ENCODE results near the gene DENND4A.

The DENND4A gene

DNA sequence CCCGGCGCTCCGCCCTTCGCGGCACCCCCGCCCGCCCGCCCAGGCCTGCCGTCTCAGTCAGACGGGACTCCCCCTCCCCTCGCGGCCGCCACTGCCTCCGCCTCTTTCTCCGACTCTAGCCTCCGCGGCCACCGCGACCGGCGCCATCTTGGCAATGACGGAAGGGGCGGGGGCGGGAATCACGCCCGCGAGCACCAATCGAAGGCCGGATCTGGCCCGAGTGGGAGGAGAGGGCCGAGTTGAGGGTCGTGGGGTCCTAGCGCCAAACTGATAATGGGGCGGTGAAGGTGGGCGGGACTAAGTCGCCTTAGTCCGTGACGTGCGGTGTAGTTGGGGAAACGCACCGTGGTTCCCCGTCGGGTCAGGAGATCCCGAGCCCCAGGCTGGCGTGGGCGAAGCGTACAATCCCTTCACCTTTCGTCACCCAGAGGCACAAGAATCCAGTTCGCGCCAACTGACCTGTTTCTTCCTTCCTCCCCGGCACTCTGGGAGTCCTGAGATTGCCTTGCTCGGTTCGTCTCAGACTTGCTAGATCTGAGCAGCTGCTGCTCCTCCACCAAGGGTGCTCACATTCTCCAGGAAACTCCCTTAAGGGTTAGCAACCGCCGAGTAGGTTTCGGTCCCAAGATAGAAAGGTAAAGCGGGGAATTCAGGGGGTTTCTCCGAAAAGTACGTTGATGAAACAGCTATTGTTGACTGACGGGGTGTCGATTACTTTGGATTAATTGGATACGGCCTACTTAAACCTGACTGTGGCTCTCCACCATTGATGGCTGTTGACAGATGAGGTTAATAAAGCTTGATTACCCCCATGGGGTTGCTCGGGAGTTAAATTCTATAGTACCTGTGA is at the start of gene DENND4A:
Gene DENND4A, minus strand, starts transcription at position 156 of the 850 bp plus-strand sequence. CDS start 35,843 bp downstream, outside the sequence.
- peak; percentile 97 for DNase-seq (ENCODE audit: low read depth)

- no peak for DNase-seq (ENCODE audit: low read depth)
Observed at GRCh38 chr15:65841121-65841930, 49.2 kb upstream of the DENND4A start.

DNA sequence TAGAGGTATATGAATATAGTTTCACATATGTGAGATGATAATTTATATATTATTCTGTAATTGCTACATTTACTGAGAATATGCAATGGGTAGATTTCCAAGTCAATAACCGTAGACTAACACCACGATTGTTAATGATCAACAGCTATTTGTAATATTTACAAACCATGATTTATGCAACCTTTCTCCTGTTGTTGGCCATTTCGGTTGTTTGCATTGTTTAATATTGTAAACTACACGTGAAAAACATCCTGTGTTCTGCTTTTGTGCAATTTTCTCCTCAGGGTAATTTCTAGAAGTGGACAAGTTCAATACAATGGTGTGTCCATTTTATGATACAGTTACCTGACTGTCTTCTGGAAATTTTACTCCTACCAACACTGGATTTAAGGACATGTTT is 47.9 kb upstream of the DENND4A start:
- no peak for DNase-seq (ENCODE audit: low read depth)

GRCh38 chr15:65839354-65839901 is 47.3 kb upstream of the DENND4A start:
- DNase-seq (ENCODE audit: low read depth) = no peak

- no peak for DNase-seq (ENCODE audit: low read depth)
Observed at GRCh38 chr15:65837301-65838294, 45.5 kb upstream of the DENND4A start.

- DNase-seq (ENCODE audit: low read depth) = no peak
Observed at GRCh38 chr15:65836665-65837064, 44.6 kb upstream of the DENND4A start.

- DNase-seq (ENCODE audit: low read depth) = no peak
Observed at GRCh38 chr15:65835447-65835846, 43.4 kb upstream of the DENND4A start.

GRCh38 chr15:65834603-65835282 is 42.6 kb upstream of the DENND4A start:
- DNase-seq (ENCODE audit: low read depth) = no peak

- no peak for DNase-seq (ENCODE audit: low read depth)
Observed at GRCh38 chr15:65833501-65834205, 41.6 kb upstream of the DENND4A start.

- DNase-seq (ENCODE audit: low read depth) = peak; percentile 33
Observed at GRCh38 chr15:65832549-65833364, 40.7 kb upstream of the DENND4A start.

- no peak for DNase-seq (ENCODE audit: low read depth)
Observed at GRCh38 chr15:65829130-65829764, 37.2 kb upstream of the DENND4A start.

GRCh38 chr15:65828585-65828984 is 36.5 kb upstream of the DENND4A start:
- DNase-seq (ENCODE audit: low read depth) = no peak

GRCh38 chr15:65827065-65827464 is 35.0 kb upstream of the DENND4A start:
- no peak for DNase-seq (ENCODE audit: low read depth)

DNA sequence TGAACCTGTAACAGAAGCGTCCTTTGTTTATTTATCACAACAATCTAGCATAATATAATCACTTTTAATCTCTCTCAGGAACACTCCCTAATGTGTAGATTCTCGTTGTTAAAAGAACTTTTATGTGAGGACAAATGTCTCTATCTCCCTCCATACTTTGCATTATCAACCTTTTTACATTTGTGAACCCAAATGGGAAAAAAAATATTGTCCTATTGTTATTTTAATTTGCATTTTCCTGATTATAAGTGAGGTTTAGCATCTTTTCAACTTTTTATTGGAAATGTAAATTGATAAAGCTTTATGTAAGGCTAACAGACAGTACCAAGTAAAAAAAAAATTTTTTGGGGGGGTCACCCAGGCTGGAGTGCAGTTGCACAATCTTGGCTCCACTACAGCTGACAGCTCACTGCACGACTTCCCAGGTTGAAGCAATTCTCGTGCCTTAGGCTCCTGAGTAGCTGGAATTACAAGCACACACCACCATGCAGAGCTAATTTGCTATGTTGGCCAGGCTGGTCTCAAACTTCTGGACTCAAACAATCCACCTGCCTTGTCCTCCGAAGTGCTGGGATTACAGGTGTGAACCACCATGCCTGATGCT is 33.0 kb upstream of the DENND4A start:
- no peak for DNase-seq (ENCODE audit: low read depth)

GRCh38 chr15:65824031-65824743 is 32.1 kb upstream of the DENND4A start:
- no peak for DNase-seq (ENCODE audit: low read depth)

- DNase-seq (ENCODE audit: low read depth) = no peak
Observed at GRCh38 chr15:65822316-65822715, 30.2 kb upstream of the DENND4A start.

DNA sequence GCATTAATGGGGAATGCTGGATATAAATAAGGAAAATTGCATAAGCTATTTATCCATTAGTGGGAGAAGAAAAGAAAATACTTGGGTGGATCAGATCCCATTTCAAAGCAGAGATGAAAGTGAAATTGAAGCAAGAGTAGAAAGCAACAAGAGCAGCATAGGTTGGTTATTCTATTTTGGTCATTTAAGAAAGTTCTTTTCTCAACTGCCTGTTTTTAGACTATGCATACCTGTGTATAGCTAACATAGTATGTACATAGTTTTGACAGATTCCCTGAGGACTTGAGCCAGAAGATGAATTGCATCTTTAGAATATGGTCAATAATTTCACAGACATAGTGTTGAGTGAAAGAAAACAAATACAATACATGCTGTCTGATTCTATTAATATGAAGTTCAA is 29.0 kb upstream of the DENND4A start:
- DNase-seq (ENCODE audit: low read depth) = no peak

GRCh38 chr15:65819563-65819960 is 27.5 kb upstream of the DENND4A start:
- no peak for DNase-seq (ENCODE audit: low read depth)

Measured in activated T-cell treated with anti-CD3 and anti-CD28 coated beads for 1 hour (primary cell).